ENCODE measurements around the gene ERMARD.

ERMARD gene

GRCh38 chr6:169810066-169810989 lies 58.9 kb downstream of the ERMARD start:
- DNase-seq (ENCODE audit: low read depth) = no peak
- TF ChIP-seq CTCF (IDR thresholded peaks at IDR 0.05; ENCODE audit: control insufficient read depth, extremely low read depth, insufficient read depth) = no peak
- no peak overlapping the region for H3K4me3 ChIP-seq (ENCODE audit: low read depth, low read length)

- TF ChIP-seq CTCF (IDR thresholded peaks at IDR 0.05; ENCODE audit: control insufficient read depth, extremely low read depth, insufficient read depth) = no peak
- no peak for DNase-seq (ENCODE audit: low read depth)
- no peak overlapping the region for H3K4me3 ChIP-seq (ENCODE audit: low read depth, low read length)
Measured at GRCh38 chr6:169811072-169811471, 59.6 kb downstream of the ERMARD start.

GRCh38 chr6:169811521-169812256 lies 60.3 kb downstream of the ERMARD start:
- no peak overlapping the region for H3K4me3 ChIP-seq (ENCODE audit: low read depth, low read length)
- no peak for DNase-seq (ENCODE audit: low read depth)
- no peak for TF ChIP-seq CTCF (IDR thresholded peaks at IDR 0.05; ENCODE audit: control insufficient read depth, extremely low read depth, insufficient read depth)

- H3K4me3 ChIP-seq (ENCODE audit: low read depth, low read length) = no peak overlapping the region
- TF ChIP-seq CTCF (IDR thresholded peaks at IDR 0.05; ENCODE audit: control insufficient read depth, extremely low read depth, insufficient read depth) = no peak
- no peak for DNase-seq (ENCODE audit: low read depth)
Measured at GRCh38 chr6:169812257-169812644, 60.8 kb downstream of the ERMARD start.

GRCh38 chr6:169813969-169814368 lies 62.5 kb downstream of the ERMARD start:
- H3K4me3 ChIP-seq (ENCODE audit: low read depth, low read length) = no peak overlapping the region
- TF ChIP-seq CTCF (IDR thresholded peaks at IDR 0.05; ENCODE audit: control insufficient read depth, extremely low read depth, insufficient read depth) = no peak
- no peak for DNase-seq (ENCODE audit: low read depth)

- TF ChIP-seq CTCF (IDR thresholded peaks at IDR 0.05; ENCODE audit: control insufficient read depth, extremely low read depth, insufficient read depth) = no peak
- no peak overlapping the region for H3K4me3 ChIP-seq (ENCODE audit: low read depth, low read length)
- DNase-seq (ENCODE audit: low read depth) = no peak
Measured at GRCh38 chr6:169816054-169816453, 64.6 kb downstream of the ERMARD start.
